Neural progenitor cell (in vitro differentiated cells): ENCODE data around the gene HS2ST1.

Experiments used
- EZH2 ChIP-seq: fragments of 200-600 bp; sonication (generic); IDR thresholded peaks from 2 replicates; pipeline ENCODE4 v1.6.1; 2017; ENCODE audit warnings: antibody characterized with exemption, mild to moderate bottlenecking, moderate library complexity
- TF ChIP-seq, protein P1 (sequence below): fragments of 200-600 bp; sonication (generic); IDR thresholded peaks from 2 replicates; pipeline ENCODE4 v1.5.1; 2017; ENCODE audit warnings: antibody characterized with exemption, mild to moderate bottlenecking

- TF ChIP-seq, protein P1, sequence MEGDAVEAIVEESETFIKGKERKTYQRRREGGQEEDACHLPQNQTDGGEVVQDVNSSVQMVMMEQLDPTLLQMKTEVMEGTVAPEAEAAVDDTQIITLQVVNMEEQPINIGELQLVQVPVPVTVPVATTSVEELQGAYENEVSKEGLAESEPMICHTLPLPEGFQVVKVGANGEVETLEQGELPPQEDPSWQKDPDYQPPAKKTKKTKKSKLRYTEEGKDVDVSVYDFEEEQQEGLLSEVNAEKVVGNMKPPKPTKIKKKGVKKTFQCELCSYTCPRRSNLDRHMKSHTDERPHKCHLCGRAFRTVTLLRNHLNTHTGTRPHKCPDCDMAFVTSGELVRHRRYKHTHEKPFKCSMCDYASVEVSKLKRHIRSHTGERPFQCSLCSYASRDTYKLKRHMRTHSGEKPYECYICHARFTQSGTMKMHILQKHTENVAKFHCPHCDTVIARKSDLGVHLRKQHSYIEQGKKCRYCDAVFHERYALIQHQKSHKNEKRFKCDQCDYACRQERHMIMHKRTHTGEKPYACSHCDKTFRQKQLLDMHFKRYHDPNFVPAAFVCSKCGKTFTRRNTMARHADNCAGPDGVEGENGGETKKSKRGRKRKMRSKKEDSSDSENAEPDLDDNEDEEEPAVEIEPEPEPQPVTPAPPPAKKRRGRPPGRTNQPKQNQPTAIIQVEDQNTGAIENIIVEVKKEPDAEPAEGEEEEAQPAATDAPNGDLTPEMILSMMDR = no peak
- TF ChIP-seq EZH2 = no peak
These were observed 2.3 kb downstream of the HS2ST1 start for GRCh38 chr1:86916752-86917151.
